ENCODE measurements around the gene IFITM2.
"Not testable (repeated sequence)": the region's sequence is repeated elsewhere in the genome, so short reads cannot be mapped to it uniquely, and the experiment has no call there.

The IFITM2 gene

GRCh38 chr11:342328-342727 lies 34.7 kb downstream of the IFITM2 start:
- DNase-seq (ENCODE audit: low spot score) = no peak

- no peak for DNase-seq (ENCODE audit: low spot score)
These were observed 37.4 kb downstream of the IFITM2 start for GRCh38 chr11:344836-345578.

GRCh38 chr11:346529-346928 lies 38.9 kb downstream of the IFITM2 start:
- DNase-seq (ENCODE audit: low spot score) = no peak

GRCh38 chr11:349270-349954 lies 41.8 kb downstream of the IFITM2 start:
- DNase-seq (ENCODE audit: low spot score) = not testable (repeated sequence)

- DNase-seq (ENCODE audit: low spot score) = not testable (repeated sequence)
These were observed 42.6 kb downstream of the IFITM2 start for GRCh38 chr11:350033-350722.

GRCh38 chr11:350723-351255 lies 43.2 kb downstream of the IFITM2 start:
- no peak for DNase-seq (ENCODE audit: low spot score)

GRCh38 chr11:351411-351810 lies 43.8 kb downstream of the IFITM2 start:
- DNase-seq (ENCODE audit: low spot score) = no peak

- DNase-seq (ENCODE audit: low spot score) = no peak
These were observed 44.9 kb downstream of the IFITM2 start for GRCh38 chr11:352456-353031.

- DNase-seq (ENCODE audit: low spot score) = peak; percentile 82
These were observed 45.7 kb downstream of the IFITM2 start for GRCh38 chr11:353179-353873.

- peak; percentile 96 for DNase-seq (ENCODE audit: low spot score)
These were observed 48.2 kb downstream of the IFITM2 start for GRCh38 chr11:355581-356458.

GRCh38 chr11:356610-357009 lies 49.0 kb downstream of the IFITM2 start:
- DNase-seq (ENCODE audit: low spot score) = no peak

- DNase-seq (ENCODE audit: low spot score) = no peak
These were observed 50.0 kb downstream of the IFITM2 start for GRCh38 chr11:357582-357981.

GRCh38 chr11:358129-358800 lies 50.6 kb downstream of the IFITM2 start:
- DNase-seq (ENCODE audit: low spot score) = peak; percentile 16
